ENCODE results near the gene ASGR2.

Gene ASGR2

GRCh38 chr17:7060165-7060891 lies 54.3 kb downstream of the ASGR2 start:
- DNase-seq (ENCODE audit: low read depth in 2 of 2), result no peak

GRCh38 chr17:7058831-7059447 lies 55.7 kb downstream of the ASGR2 start:
- DNase-seq (ENCODE audit: low read depth in 2 of 2), result no peak

- DNase-seq (ENCODE audit: low read depth in 2 of 2), result no peak
Observed at GRCh38 chr17:7056386-7056785, 58.2 kb downstream of the ASGR2 start.

Measured in fibroblast of skin of left biceps (primary cell).